WTC11 (cell line): ENCODE measurements around the gene SLC38A6.

ENCODE experiments used
- ATF2 ChIP-seq: sonication (generic); formaldehyde crosslinking; IDR thresholded peaks from 2 replicates; pipeline ENCODE4 v1.8.1; 2022; ENCODE audit warnings: low read depth, missing genetic modification reagents, borderline replicate concordance
- ATF6 ChIP-seq: sonication (generic); formaldehyde crosslinking; IDR thresholded peaks from 2 replicates; pipeline ENCODE4 v1.8.1; 2023; ENCODE audit warnings: mild to moderate bottlenecking, missing genetic modification reagents
- CBFB ChIP-seq: sonication (generic); formaldehyde crosslinking; IDR thresholded peaks from 2 replicates; pipeline ENCODE4 v1.8.1; 2022; ENCODE audit warnings: mild to moderate bottlenecking, low read depth, missing genetic modification reagents
- CTCF ChIP-seq: fragments of 200-600 bp; IDR thresholded peaks from 2 replicates; pipeline ENCODE4 v1.8.0; 2022; ENCODE audit warnings: antibody characterized with exemption
- ESRRA ChIP-seq: sonication (generic); formaldehyde crosslinking; IDR thresholded peaks from 2 replicates; pipeline ENCODE4 v1.8.1; 2022; ENCODE audit warnings: mild to moderate bottlenecking, missing genetic modification reagents, borderline replicate concordance
- ETV6 ChIP-seq: sonication (generic); formaldehyde crosslinking; IDR thresholded peaks from 2 replicates; pipeline ENCODE4 v1.8.1; 2022; ENCODE audit warnings: mild to moderate bottlenecking, missing genetic modification reagents
- MLX ChIP-seq: sonication (generic); formaldehyde crosslinking; IDR thresholded peaks from 2 replicates; pipeline ENCODE4 v1.8.1; 2023; ENCODE audit warnings: mild to moderate bottlenecking, missing genetic modification reagents, moderate library complexity
- NR3C1 ChIP-seq: sonication (generic); formaldehyde crosslinking; conservative IDR thresholded peaks from 2 replicates; pipeline ENCODE4 v1.8.1; 2023; ENCODE audit warnings: low read depth, mild to moderate bottlenecking, missing genetic modification reagents
- ZNF281 ChIP-seq: sonication (generic); formaldehyde crosslinking; IDR thresholded peaks from 2 replicates; pipeline ENCODE4 v1.8.0; 2023; ENCODE audit warnings: mild to moderate bottlenecking, missing genetic modification reagents
- ZNF423 ChIP-seq: fragments of 250-450 bp; sonication (Bioruptor Pico); IDR thresholded peaks from 2 replicates; pipeline ENCODE4 v2.1.2; 2022; ENCODE audit warnings: mild to moderate bottlenecking, moderate library complexity

- TF ChIP-seq ATF6: no peak
- no peak for TF ChIP-seq CTCF
- TF ChIP-seq NR3C1 (CRISPR knock-in tag): no peak
- TF ChIP-seq ATF2: no peak
- TF ChIP-seq MLX (CRISPR knock-in tag): no peak
- no peak for TF ChIP-seq ZNF281 (CRISPR knock-in tag)
- no peak for TF ChIP-seq ZNF423 (CRISPR knock-in tag)
- no peak for TF ChIP-seq ESRRA (CRISPR knock-in tag)
- TF ChIP-seq CBFB: no peak
- no peak for TF ChIP-seq ETV6 (CRISPR knock-in tag)
Observed at GRCh38 chr14:60958146-60958545, 22.9 kb upstream of the SLC38A6 start.
